Stimulated activated CD8-positive, alpha-beta memory T cell treated with anti-CD3 and anti-CD28 coated beads, Interleukin-15, amount 100 ng/mL, for 4 hours (primary cell): ENCODE measurements around the gene GEMIN2.
"Not testable (repeated sequence)": the region's sequence is repeated elsewhere in the genome, so short reads cannot be mapped to it uniquely, and the experiment has no call there.

Source experiments
- DNase-seq, 2 donors: peaks; one replicate each; pipeline ENCODE4 v3.0.0-alpha.2; 2020; ENCODE audit warnings: low read depth in 2 of 2

The GEMIN2 gene

DNA sequence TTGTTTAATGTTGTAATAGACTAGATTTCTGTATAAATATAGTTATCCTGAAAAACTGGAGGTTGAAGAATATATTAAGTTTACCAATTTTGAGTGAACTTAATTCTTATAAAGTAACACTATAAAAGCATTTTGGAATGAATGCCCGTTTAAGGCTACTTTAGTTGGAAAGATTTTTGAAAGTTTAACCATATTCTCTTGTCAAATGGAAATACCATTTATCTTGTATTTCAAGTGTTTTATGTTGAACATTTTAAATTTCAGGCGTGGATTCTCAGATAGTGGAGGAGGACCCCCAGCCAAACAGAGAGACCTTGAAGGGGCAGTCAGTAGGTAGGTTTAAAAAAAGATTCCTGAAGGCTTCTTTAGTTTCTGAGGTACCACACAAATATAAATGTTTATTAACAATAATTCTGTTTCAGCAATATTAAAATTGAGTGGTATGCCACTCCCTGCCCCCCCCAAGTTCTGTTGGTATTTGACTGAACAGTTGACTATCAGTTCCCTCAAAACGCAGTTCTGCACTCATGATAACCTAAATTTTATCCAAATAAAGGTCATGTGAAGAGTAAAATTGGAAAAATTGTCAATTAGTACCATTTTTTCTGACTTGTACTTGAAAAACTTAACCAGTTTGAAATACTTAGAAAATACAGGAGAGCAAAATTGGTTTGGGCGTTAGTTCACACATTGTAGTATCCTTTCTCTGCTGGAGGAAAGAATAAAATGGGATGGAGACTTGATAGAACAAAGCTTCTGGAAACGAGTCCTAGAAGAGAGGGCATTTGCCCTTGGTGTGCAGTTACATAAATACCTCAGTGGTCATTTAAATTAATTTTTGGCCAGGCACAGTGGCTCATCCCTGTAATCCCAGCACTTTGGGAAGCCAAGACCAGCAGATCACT is 62.4 kb downstream of the GEMIN2 start:
- DNase-seq, result no peak

DNA sequence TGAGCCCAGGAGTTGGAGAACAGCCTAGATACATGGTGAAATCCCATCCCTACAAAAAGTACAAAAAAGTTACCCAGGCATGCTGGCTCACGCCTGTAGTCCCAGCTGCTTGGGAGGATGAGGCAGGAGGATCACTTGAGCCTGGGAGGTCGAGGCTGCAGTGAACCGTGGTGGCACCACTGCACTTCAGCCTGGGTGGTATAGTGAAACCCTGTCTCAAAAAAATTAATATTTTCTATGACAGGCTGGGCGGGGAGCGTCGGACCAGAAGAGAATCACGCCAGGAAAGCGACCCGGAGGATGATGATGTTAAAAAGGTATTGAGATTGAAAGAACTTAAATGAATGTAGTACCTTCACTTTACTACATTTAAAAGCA is 63.0 kb downstream of the GEMIN2 start:
- no peak for DNase-seq

DNA sequence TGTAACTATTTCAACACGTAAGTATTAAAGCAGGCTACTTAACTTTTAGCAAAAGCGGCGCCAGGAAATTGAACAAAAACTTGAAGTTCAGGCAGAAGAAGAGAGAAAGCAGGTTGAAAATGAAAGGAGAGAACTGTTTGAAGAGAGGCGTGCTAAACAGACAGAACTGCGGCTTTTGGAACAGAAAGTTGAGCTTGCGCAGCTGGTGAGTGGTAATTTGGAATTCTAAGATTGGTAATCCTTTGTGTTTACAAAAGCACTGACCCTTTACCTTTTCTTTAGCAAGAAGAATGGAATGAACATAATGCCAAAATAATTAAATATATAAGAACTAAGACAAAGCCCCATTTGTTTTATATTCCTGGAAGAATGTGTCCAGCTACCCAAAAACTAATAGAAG is 64.9 kb downstream of the GEMIN2 start:
- DNase-seq, result no peak

DNA sequence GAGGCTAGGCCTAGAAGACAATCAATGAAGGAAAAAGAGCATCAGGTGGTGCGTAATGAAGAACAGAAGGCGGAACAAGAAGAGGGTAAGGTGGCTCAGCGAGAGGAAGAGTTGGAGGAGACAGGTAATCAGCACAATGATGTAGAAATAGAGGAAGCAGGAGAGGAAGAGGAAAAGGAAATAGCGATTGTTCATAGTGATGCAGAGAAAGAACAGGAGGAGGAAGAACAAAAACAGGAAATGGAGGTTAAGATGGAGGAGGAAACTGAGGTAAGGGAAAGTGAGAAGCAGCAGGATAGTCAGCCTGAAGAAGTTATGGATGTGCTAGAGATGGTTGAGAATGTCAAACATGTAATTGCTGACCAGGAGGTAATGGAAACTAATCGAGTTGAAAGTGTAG is 66.4 kb downstream of the GEMIN2 start:
- no peak for DNase-seq

DNA sequence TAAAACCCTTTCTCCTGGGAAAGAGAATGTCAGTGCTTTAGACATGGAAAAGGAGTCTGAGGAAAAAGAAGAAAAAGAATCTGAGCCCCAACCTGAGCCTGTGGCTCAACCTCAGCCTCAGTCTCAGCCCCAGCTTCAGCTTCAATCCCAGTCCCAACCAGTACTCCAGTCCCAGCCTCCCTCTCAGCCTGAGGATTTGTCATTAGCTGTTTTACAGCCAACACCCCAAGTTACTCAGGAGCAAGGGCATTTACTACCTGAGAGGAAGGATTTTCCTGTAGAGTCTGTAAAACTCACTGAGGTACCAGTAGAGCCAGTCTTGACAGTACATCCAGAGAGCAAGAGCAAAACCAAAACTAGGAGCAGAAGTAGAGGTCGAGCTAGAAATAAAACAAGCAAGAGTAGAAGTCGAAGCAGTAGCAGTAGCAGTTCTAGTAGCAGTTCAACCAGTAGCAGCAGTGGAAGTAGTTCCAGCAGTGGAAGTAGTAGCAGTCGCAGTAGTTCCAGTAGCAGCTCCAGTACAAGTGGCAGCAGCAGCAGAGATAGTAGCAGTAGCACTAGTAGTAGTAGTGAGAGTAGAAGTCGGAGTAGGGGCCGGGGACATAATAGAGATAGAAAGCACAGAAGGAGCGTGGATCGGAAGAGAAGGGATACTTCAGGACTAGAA is 67.0 kb downstream of the GEMIN2 start:
- DNase-seq, result no peak

DNA sequence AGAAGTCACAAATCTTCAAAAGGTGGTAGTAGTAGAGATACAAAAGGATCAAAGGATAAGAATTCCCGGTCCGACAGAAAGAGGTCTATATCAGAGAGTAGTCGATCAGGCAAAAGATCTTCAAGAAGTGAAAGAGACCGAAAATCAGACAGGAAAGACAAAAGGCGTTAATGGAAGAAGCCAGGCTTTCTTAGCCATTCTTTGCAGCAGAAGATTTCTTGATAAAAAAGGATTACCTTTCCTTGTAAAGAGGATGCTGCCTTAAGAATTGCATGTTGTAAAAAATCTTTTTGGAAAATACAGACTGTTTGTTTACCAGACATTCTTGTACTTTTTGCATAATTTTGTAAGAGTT is 67.5 kb downstream of the GEMIN2 start:
- no peak for DNase-seq

DNA sequence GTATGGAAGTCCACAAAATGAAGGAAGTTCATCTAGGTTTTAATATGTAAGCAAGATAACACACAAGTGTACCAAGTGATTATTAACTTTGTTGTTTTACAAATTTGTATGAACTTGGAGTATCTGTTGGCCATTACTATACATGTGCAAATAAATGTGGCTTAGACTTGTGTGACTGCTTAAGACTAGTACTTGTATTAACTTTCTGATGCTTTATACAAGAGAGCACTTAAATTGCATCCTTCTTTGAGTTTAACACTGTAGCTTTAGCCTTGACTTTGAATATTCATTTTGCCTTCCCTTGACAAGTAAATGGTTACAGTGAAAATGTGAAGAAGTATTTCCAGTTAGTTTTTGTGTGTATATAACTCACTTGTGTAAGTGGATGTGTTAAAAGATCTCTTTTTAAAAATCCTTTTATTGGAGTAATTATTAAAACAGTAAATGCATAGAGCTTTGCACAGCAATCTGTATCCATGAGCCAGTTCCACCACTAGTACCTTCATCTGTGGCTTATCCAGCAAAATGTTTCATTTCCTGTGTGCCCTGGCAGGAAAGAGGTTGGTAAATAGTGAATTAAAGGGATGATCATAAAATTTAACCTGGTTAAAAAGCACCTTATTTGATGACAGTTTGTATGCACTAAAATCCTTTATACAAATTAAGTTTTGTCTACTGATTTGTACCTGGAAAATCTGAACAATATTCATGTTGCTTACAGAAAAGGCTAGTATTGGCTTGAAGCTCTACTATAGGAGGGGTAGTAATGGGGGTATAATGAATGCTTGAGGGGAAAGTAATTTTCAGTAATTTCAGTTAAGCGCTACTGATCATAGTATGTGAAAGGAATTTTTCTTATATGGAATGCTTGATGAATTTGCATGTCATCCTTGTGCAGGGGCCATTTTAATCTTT is 68.9 kb downstream of the GEMIN2 start:
- DNase-seq, result no peak

DNA sequence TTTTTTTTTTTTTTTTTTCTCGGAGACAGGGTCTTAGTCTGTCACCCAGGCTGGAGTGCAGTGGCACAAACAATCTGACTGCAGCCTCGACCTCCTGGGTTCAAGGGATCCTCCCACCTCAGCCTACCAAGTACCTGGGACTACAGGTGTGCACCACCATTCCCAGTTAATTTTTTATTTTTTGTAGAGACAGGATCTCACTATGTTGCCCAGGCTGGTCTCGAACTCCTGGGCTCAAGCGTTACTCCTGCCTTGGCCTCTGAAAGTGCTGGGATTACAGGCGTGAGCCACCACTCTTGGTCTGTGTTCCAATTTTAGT is 69.5 kb downstream of the GEMIN2 start:
- not testable (repeated sequence) for DNase-seq

DNA sequence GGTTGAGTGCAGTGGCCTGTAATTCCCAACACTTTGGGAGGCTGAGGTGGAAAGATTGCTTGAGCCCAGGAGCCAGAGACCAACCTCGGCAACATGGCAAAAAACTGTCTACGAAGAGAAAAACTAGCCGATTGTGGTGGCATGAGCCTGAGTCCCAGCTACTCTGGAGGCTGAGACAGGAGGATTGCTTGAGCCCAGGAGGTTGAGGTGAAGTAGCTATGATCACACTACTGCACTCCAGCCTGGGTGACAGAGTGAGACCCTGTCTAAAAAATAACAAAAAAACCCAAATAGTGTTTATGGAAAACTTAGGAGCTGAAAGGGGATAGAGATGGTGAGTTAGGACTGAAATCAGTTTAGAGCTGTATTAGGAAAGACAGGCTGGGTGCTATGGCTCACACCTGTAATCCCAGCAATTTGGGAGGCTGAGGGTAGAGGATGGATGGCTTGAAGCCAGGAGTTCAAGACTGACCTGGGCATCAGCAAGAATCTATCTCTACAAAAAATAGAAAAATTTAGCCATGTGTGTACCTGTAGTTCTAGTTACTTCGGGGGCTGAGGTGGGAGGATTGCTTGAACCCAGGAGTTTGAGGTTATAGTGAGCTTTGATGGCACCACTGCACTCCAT is 70.6 kb downstream of the GEMIN2 start:
- DNase-seq, result no peak

DNA sequence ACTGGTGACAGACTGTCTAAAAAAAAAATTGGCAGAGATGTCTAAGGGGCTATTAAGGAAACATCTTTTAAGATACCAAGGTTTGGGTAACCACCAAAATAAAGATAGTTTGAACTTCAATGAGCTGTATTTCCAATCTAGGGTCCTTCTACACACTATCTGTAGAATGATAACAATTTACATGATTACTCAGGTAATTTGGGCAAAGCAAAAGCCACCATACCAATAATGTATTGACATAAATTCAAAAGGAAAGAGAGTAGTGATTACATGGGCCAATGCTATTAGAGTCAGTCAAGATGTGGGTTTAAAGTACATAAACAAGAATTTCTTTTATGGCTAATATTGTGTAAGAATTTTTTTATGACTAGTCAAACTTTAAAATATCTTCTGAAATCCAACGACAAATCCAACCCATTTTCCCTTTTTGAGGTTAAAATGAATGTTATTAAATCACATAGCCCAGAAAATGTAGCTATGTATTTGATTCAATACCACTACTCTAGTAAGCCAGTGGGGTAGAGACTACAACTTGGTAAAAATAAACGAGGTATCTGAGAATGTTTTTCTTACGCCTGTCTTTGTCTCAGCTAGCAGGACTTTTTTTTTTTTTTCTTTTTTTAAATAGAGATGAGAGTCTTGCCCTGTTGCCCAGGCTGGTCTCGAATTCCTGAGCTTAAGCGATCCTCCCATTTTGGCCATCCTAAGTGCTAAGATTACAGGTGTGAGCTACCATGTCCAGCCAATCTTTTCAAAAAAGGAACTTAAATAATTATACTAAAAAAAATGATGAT is 71.3 kb downstream of the GEMIN2 start:
- DNase-seq, result no peak
